Large intestine (tissue), 3 donors: Measurements from ENCODE around the gene TRAF3IP3. TPM values are rescaled to one million over a fixed set of nuclear protein-coding genes. Genes with fewer than 3 reads are reported as not detected.

ENCODE experiments used
- DNase-seq, 2 donors: peaks; one replicate each; pipeline versions ENCODE4 v3.0.0 to v3.0.0-alpha.2; 2013
- H3K27ac ChIP-seq: one replicate; pipeline ENCODE4 v1.5.1; 2013; ENCODE audit warnings: low read length
- H3K27me3 ChIP-seq: 2 replicates; pipeline ENCODE4 v1.6.1; 2013; ENCODE audit warnings: low read length; ENCODE audit not compliant: control insufficient read depth, insufficient read depth
- H3K36me3 ChIP-seq: 2 replicates; pipeline ENCODE4 v1.6.1; 2013; ENCODE audit warnings: low read length; ENCODE audit not compliant: control insufficient read depth, insufficient read depth
- H3K4me1 ChIP-seq: one replicate; pipeline ENCODE4 v1.6.1; 2013; ENCODE audit warnings: low read length; ENCODE audit not compliant: control insufficient read depth, insufficient read depth
- H3K4me3 ChIP-seq: one replicate; pipeline ENCODE4 v1.5.1; 2013; ENCODE audit warnings: low read length
- H3K9me3 ChIP-seq: one replicate; pipeline ENCODE4 v1.6.1; 2013; ENCODE audit warnings: mild to moderate bottlenecking, low read depth, low read length, moderate library complexity; ENCODE audit not compliant: control insufficient read depth
- WGBS: methylation state at CpG from one replicate; pipeline ENCODE4 v1.1.5; 2013; ENCODE audit warnings: low lambda C conversion rate; ENCODE audit not compliant: insufficient coverage; 5-methylcytosine and 5-hydroxymethylcytosine counted together
- polyA plus RNA-seq: library from polyadenylated mRNA; unstranded; fragments of 120-200 nt; gene quantifications from one replicate; pipeline ENCODE4 v1.2.1, GENCODE V29; 2013

Gene TRAF3IP3
- polyA plus RNA-seq, 1 donor: 21.0 TPM

DNA sequence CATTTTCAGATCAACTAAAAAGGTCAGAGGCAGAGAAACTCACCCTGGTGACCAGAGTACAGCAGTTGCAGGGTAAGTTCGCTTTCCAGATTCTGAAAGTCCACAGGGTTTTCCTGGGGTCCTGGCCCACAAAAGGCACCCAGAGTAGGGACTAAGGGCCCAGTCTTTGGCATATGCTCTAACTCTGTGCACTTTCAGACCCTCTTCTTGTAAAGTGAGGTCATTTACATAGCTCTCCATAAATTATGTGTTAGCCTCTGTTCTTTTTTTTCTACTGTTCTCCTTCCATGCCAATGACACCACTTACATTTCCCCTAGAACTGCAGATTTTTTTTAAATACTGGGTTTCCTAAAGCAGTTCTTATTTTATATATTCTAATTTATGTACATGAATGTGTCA lies 22.2 kb downstream of the TRAF3IP3 start:
- peaks cover 14% of the 10 kb centered on the region for H3K36me3 ChIP-seq

DNA sequence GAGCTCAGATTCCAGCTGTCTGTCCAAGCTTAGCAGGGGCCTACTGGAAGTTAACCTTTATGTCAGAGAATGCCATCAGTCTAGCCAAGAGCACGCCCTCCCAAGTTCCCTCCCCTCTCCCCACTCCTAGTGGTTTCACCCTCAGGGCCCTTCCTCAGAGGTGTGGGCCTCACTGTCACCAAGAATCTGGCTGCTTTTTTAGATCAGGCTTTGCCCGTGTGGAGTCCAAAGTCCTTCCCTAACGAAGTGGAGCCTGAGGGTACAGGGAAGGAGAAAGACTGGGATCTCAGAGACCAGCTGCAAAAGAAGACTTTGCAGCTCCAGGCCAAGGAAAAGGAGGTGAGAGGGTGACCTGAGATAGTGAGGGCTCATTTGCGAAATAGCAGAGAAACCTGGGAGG lies 24.4 kb downstream of the TRAF3IP3 start:
- WGBS: no CpG with 5 or more reads among the region's 4 CpGs
- peak overlapping the region; percentile 73 for H3K27ac ChIP-seq

More for the DNA sequence above, 22.2 kb downstream of the TRAF3IP3 start:
- Histone ChIP-seq H3K9me3 (no peaks in the 10 kb centered on the region), H3K4me3 (no peak overlapping the region), H3K27ac (no peak overlapping the region), H3K27me3 (no peaks in the 10 kb centered on the region), H3K4me1 (peaks cover 34% of the 10 kb centered on the region)
- no CpG with 5 or more reads among the region's 1 CpG for WGBS
- DNase-seq: no peak

GRCh38 chr1:209783386-209783785 lies 27.5 kb downstream of the TRAF3IP3 start:
- Histone ChIP-seq H3K4me3 (peak overlapping the region; percentile 67), H3K27me3 (no peaks in the 10 kb centered on the region), H3K27ac (peak overlapping the region; percentile 88), H3K4me1 (peaks cover 66% of the 10 kb centered on the region), H3K36me3 (peaks cover 34% of the 10 kb centered on the region), H3K9me3 (no peaks in the 10 kb centered on the region)
- peak; percentile 48 to 78 for DNase-seq
- no CpG with 5 or more reads among the region's 6 CpGs for WGBS

More for the DNA sequence above, 24.4 kb downstream of the TRAF3IP3 start:
- Histone ChIP-seq H3K27me3 (no peaks in the 10 kb centered on the region), H3K9me3 (no peaks in the 10 kb centered on the region), H3K36me3 (peaks cover 18% of the 10 kb centered on the region), H3K4me3 (no peak overlapping the region), H3K4me1 (peaks cover 45% of the 10 kb centered on the region)
- peak; percentile 83 to 86 for DNase-seq

- Histone ChIP-seq H3K27me3 (no peaks in the 10 kb centered on the region), H3K4me1 (peaks cover 66% of the 10 kb centered on the region), H3K4me3 (peak within 1 kb of the TSS; percentile 67), H3K27ac (peak within 1 kb of the TSS; percentile 88), H3K36me3 (peaks cover 46% of the 10 kb centered on the region), H3K9me3 (no peaks in the 10 kb centered on the region)
- peak; percentile 98 to 99 for DNase-seq
- 75% methylated on average over 2 of the region's 48 CpGs for WGBS
These were observed 28.7 kb downstream of the TRAF3IP3 start, which contains the start of gene C1orf74 for GRCh38 chr1:209784265-209785169. Gene C1orf74 (minus strand): TSS chr1:209784559. CDS start chr1:209783634, 925 bp downstream.

- no CpG with 5 or more reads among the region's 4 CpGs for WGBS
- Histone ChIP-seq H3K27ac (peak overlapping the region; percentile 88), H3K9me3 (no peaks in the 10 kb centered on the region), H3K4me3 (no peak overlapping the region), H3K27me3 (no peaks in the 10 kb centered on the region), H3K36me3 (peaks cover 56% of the 10 kb centered on the region), H3K4me1 (peaks cover 66% of the 10 kb centered on the region)
- no peak for DNase-seq
These were observed 29.7 kb downstream of the TRAF3IP3 start for GRCh38 chr1:209785592-209785991.

- no peak for DNase-seq
- Histone ChIP-seq H3K36me3 (peaks cover 56% of the 10 kb centered on the region), H3K27ac (no peak overlapping the region), H3K4me1 (peaks cover 65% of the 10 kb centered on the region), H3K9me3 (no peaks in the 10 kb centered on the region), H3K4me3 (no peak overlapping the region), H3K27me3 (no peaks in the 10 kb centered on the region)
- WGBS: 86% methylated on average over 1 of the region's 4 CpGs
These were observed 30.3 kb downstream of the TRAF3IP3 start for GRCh38 chr1:209786146-209786545.

DNA sequence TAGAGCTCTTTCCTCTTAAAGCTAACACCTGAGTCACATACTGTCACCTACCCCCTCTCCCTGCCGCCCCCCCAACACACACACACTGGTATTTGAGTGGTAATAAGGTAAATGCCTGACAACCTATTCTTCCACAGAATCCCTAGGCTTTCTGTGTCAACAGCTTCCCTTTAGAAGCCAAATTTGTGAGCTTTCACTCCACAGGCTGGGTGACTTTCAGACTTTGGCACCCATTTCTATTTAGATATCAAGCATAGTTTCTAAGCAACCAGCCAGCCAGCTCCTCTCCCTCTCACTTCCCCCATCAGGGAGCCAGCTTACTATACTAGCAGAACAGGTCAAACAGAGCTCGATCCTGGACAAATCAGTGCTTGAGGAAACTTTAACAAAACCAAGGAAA lies 31.7 kb downstream of the TRAF3IP3 start:
- WGBS: no CpG with 5 or more reads among the region's 2 CpGs
- H3K27ac ChIP-seq: peak overlapping the region; percentile 49
- H3K4me3 ChIP-seq: no peak overlapping the region
- peaks cover 67% of the 10 kb centered on the region for H3K4me1 ChIP-seq
- peaks cover 59% of the 10 kb centered on the region for H3K36me3 ChIP-seq
- no peaks in the 10 kb centered on the region for H3K9me3 ChIP-seq
- H3K27me3 ChIP-seq: no peaks in the 10 kb centered on the region
- peak; percentile 62 to 85 for DNase-seq

DNA sequence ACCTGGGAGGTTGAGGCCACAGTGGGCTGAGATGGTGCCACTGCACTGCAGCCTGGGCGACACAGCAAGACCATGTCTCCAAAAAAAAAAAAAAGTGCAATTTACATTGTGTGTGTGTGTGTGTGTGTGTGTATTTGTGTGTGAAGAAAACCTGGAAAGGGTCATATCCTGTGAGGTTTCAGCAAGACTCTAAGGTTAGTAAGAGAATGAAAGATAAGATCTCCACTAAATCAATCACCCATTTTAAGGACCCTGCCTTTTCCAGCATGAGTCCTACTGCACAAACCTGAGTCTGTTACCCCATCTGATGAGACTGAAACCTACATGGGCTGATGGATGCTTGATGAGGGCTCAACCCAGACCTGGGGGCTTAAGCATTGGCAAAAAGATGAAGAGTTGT lies 33.4 kb downstream of the TRAF3IP3 start:
- no CpG with 5 or more reads among the region's 1 CpG for WGBS
- Histone ChIP-seq H3K4me3 (no peak overlapping the region), H3K4me1 (peaks cover 56% of the 10 kb centered on the region), H3K27me3 (no peaks in the 10 kb centered on the region), H3K36me3 (peaks cover 63% of the 10 kb centered on the region), H3K27ac (peak overlapping the region; percentile 78), H3K9me3 (no peaks in the 10 kb centered on the region)
- no peak for DNase-seq

DNA sequence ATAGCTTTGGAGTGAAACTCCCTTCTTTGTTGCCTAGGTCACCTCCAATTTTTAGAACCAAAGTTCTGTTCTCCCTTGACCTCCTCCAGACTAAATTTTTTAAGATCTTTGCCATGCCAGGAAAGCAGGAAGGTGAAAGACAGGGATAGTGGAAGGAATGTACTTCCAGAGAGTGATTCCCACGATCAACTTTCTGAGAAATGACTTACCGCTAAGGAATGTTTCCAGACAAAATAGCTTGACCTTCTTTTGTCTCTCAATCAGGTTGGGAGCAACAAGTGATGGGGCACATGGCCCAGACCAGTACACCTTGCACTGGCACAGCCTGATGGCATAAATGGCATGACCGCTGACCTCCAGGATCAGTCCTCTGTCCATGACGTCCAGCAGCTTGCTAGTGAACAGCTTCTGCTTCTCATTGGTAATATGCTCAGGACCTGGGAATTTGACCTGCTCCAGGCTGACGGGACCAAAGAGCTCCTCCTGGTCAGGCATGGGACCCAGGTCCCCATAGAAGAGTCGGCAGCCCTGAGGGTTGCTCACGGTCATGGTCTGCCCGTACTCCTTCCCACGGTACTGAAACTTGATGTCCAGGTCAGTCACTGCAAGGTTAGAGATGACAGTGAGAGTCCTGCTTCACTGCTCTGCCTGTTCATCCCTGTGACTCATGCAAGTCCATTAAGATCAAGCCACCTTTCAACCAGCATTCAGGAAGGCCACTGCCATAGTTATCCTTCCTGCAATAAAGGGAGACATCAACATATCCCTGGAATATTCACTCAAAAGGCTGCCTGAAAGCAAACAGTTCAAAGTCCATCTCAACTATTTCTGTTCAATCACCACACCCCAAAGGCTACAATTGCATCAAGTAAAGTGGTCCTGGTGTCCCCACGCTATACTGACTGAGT lies 34.7 kb downstream of the TRAF3IP3 start:
- Histone ChIP-seq H3K27me3 (no peaks in the 10 kb centered on the region), H3K27ac (peak overlapping the region; percentile 78), H3K4me3 (no peak overlapping the region), H3K9me3 (no peaks in the 10 kb centered on the region), H3K4me1 (peaks cover 54% of the 10 kb centered on the region), H3K36me3 (peaks cover 68% of the 10 kb centered on the region)
- peak; percentile 86 to 96 for DNase-seq
- no CpG with 5 or more reads among the region's 10 CpGs for WGBS

- no peaks in the 10 kb centered on the region for H3K9me3 ChIP-seq
- peak overlapping the region; percentile 78 for H3K27ac ChIP-seq
- peak; percentile 29 to 60 for DNase-seq
- H3K27me3 ChIP-seq: no peaks in the 10 kb centered on the region
- peaks cover 60% of the 10 kb centered on the region for H3K36me3 ChIP-seq
- no peak overlapping the region for H3K4me3 ChIP-seq
- H3K4me1 ChIP-seq: peaks cover 60% of the 10 kb centered on the region
- WGBS: no CpG with 5 or more reads among the region's 1 CpG
These were observed 36.1 kb downstream of the TRAF3IP3 start for GRCh38 chr1:209791920-209792319.
